PC-9 (cell line): ENCODE data around the gene PEX11A.

ENCODE experiments used
- CTCF ChIP-seq: fragments of 200-600 bp; sonication (generic); conservative IDR thresholded peaks from 2 replicates; pipeline ENCODE4 v1.6.1; 2017; ENCODE audit warnings: mixed run types, antibody characterized with exemption, mild to moderate bottlenecking, moderate library complexity
- EZH2 ChIP-seq: fragments of 200-600 bp; sonication (generic); IDR thresholded peaks from 2 replicates; pipeline ENCODE4 v1.8.0; 2017; ENCODE audit warnings: antibody characterized with exemption, low read depth

- TF ChIP-seq EZH2: no peak
- TF ChIP-seq CTCF: no peak
Observed at GRCh38 chr15:89686522-89686921, 4.0 kb downstream of the PEX11A start.
